AG04449 (cell line): Measurements from ENCODE around the gene EIF4B.

Experiments
- CTCF ChIA-PET: fragments of 350-600 bp; formaldehyde crosslinking; extraction: SDS; loops from one replicate; lab custom pipeline; 2021; ENCODE audit warnings: antibody characterized with exemption; lab: Yijun Ruan, JAX
- POLR2A ChIA-PET: fragments of 400-600, 350-600 bp; formaldehyde crosslinking; extraction: SDS; loops from one replicate; lab custom pipeline; 2020; ENCODE audit warnings: antibody characterized with exemption, inconsistent platforms; lab: Yijun Ruan, JAX
- DNase-seq: peaks from one replicate; pipeline ENCODE4 v3.0.0-alpha.2; 2010; ENCODE audit warnings: low read depth, low spot score
- H3K4me3 ChIP-seq: 2 replicates; pipeline ENCODE4 v1.5.1; 2011; ENCODE audit warnings: low read depth, mild to moderate bottlenecking, control low read depth, low read length
- TF ChIP-seq, protein P1 (sequence below): IDR thresholded peaks from one replicate; pipeline ENCODE4 v1.5.1; 2011; ENCODE audit warnings: mild to moderate bottlenecking, moderate library complexity, low read length, control low read depth, inconsistent platforms; ENCODE audit not compliant: insufficient read depth; ENCODE audit errors: missing control alignments

EIF4B gene

DNA sequence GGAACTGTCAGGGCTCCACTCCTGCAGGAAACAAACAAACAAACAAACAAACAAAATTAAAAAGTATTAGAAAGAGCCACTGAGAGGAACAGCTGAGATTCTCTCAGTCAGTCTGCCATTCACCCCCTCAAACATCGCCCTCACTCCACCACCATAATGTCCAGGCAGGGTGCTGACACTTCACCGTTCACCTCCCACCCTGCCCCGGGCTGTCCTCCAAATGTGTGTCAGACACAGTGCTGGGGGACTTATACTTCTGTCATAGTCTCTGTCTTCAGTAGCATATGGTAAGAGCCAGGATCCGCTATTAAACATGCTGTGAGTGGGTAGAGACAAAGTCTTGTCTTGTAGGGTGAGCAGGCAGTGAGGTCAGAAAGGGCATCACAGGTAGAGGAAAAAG is 29.1 kb upstream of the EIF4B start:
- no peak for DNase-seq
- ChIA-PET POLR2A (no interaction called here), CTCF (interaction anchor here (1.3 to 21.5 kb wide), 5 partner anchors 12 to 821 kb away, joined by 3 to 1953 read pairs (median 28); no protein-coding TSS in a partner anchor)
- TF ChIP-seq, protein P1, sequence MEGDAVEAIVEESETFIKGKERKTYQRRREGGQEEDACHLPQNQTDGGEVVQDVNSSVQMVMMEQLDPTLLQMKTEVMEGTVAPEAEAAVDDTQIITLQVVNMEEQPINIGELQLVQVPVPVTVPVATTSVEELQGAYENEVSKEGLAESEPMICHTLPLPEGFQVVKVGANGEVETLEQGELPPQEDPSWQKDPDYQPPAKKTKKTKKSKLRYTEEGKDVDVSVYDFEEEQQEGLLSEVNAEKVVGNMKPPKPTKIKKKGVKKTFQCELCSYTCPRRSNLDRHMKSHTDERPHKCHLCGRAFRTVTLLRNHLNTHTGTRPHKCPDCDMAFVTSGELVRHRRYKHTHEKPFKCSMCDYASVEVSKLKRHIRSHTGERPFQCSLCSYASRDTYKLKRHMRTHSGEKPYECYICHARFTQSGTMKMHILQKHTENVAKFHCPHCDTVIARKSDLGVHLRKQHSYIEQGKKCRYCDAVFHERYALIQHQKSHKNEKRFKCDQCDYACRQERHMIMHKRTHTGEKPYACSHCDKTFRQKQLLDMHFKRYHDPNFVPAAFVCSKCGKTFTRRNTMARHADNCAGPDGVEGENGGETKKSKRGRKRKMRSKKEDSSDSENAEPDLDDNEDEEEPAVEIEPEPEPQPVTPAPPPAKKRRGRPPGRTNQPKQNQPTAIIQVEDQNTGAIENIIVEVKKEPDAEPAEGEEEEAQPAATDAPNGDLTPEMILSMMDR = no peak
- no peak overlapping the region for H3K4me3 ChIP-seq

DNA sequence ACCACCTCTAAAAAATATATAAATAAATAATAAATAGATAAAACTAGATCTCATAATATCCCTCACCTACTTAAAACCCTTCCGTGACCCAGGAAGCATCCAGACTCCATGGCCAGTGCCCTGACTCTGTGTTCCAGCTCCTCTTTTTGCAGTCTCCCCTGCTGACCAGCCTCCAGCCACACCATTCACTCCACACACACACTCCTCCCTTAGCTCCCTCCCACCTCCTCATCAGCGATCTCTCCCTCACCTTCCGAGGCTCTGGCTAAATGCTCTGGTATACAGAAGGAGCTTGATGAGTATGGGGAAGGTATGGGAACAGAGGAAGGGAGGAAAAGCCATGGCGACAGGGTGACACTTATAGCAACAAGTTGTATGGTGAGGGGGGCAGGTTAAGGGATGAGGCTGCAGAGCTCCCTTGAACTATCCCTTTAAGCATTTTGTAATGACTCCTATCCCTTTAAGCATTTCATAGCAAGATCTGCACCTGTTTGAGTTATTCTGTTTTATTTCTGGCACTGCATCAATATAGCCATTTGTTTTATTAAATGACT is 26.1 kb upstream of the EIF4B start:
- no peak overlapping the region for H3K4me3 ChIP-seq
- DNase-seq = no peak
- ChIA-PET POLR2A (interaction anchor here (1.0 to 1.7 kb wide), 3 partner anchors 12 to 105 kb away, joined by 3 to 5 read pairs (median 3); no protein-coding TSS in a partner anchor), CTCF (interaction anchor here (0.7 to 21.5 kb wide), 54 partner anchors 8 to 841 kb away, joined by 3 to 1953 read pairs (median 5); partner anchors contain the start of genes EIF4B, KRT18 and KRT8)
- TF ChIP-seq, protein P1 = no peak

DNA sequence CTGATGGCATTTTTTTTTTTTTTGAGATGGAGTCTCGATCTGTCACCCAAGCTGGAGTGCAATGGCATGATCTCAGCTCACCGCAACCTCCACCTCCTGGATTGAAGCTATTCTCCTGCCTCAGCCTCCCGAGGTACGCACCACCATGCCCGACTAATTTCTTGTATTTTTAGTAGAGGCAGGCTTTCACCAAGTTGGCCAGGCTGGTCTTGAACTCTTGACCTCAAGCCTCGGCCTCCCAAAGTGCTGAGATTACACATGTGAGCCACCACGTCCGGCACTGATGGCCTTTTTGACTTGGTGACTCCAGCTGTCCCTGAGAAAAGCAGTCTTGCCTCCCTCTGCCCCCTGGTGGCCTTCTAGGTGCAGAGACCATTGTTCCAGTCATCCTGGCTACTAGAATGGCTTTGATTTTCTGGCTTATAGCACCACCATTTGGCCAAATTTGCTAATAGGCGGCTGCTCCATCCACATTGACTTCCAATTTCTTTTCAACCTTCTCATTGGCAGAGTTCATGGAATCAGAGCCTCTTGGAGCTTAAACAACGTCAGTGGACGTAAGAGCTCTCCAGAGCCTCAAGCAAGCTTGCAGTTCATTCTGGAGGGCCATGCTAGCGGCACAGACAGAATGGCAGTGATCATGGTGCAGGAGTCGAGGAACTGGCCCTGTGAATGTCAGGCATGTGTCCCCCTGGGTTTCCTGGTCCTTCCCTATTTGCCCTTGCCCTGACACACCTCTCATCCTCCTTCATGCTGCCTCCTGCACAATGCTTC is 25.4 kb upstream of the EIF4B start:
- ChIA-PET CTCF (interaction anchor here (0.6 to 21.5 kb wide), 57 partner anchors 8 to 842 kb away, joined by 3 to 1953 read pairs (median 5); partner anchors contain the start of genes EIF4B, KRT18 and KRT8), POLR2A (interaction anchor here (1.0 to 1.7 kb wide), 3 partner anchors 11 to 106 kb away, joined by 3 to 5 read pairs (median 3); no protein-coding TSS in a partner anchor)
- no peak for DNase-seq
- no peak overlapping the region for H3K4me3 ChIP-seq
- TF ChIP-seq, protein P1 = peak; percentile 98

DNA sequence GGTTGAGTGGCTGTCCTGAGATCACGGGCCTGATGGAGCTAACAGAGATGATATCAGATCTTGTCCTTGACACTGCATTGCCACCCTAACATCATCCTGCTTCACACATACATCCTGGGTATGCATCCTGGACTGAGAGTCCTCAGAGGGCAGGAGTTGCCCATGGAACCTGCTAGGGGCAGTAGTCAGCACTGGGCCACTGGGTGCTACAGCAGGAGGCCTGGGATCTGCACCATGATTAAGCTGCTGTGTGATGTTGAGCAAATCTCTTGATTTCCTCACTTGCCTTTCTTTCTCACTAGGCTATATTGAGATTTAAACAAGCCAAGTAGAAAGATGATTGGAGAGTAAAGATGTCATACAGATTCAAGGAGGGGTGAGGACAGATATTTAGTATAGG is 22.1 kb upstream of the EIF4B start:
- CTCF ChIA-PET = interaction anchor here (21.5 kb wide), 1 partner anchor 104 kb away, joined by 1953 read pairs; no protein-coding TSS in a partner anchor
- POLR2A ChIA-PET = no interaction called here

DNA sequence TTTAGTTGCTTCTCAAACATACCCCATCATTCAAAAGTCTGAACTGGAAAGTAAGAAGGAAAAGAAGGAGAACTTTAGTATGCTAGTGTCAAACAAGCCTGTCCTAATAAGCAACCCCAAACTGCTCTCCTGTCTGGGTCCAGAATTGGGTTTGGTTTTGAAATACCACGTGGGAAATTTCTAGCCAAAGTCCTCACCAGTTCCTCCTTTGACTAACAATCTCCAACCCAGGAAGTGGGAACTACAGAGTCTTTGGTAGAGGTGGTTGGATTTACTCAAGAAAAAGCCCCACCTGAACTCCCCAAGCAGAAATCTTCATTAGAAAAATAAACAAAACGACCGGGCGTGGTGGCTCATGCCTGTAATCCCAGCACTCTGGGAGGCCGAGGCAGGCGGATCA is 17.4 kb upstream of the EIF4B start:
- ChIA-PET CTCF (interaction anchor here (1.0 to 21.5 kb wide), 3 partner anchors 8 to 108 kb away, joined by 3 to 1953 read pairs (median 86); no protein-coding TSS in a partner anchor), POLR2A (no interaction called here)
- TF ChIP-seq, protein P1 = no peak
- no peak overlapping the region for H3K4me3 ChIP-seq
- DNase-seq = no peak

More for the DNA sequence above, 22.1 kb upstream of the EIF4B start:
- TF ChIP-seq, protein P1 = peak; percentile 25
- DNase-seq = no peak
- no peak overlapping the region for H3K4me3 ChIP-seq
